Activated naive CD8-positive, alpha-beta T cell treated with anti-CD3 and anti-CD28 coated beads, Interleukin-2, amount 50 U/mL, for 24 hours (primary cell): ENCODE results near the gene DMC1.
"Not testable (repeated sequence)": the region's sequence is repeated elsewhere in the genome, so short reads cannot be mapped to it uniquely, and the experiment has no call there.

Experiments used
- ATAC-seq: fragments of 150-1000 bp; cut with Tn5 transposase; one replicate; pipeline ENCODE4 v1.10.0; 2021
- DNase-seq: peaks from one replicate; pipeline ENCODE4 v3.0.0; 2021
- H3K27ac Mint-ChIP-seq: one replicate; pipeline ENCODE4 v1.8.0; 2021; ENCODE audit warnings: mild to moderate bottlenecking, mixed read lengths
- H3K27me3 Mint-ChIP-seq: one replicate; pipeline ENCODE4 v1.8.0; 2021; ENCODE audit warnings: mixed read lengths
- H3K36me3 Mint-ChIP-seq: one replicate; pipeline ENCODE4 v1.8.0; 2021; ENCODE audit warnings: low read depth, mixed read lengths
- H3K4me1 Mint-ChIP-seq: one replicate; pipeline ENCODE4 v1.8.0; 2021; ENCODE audit warnings: mixed read lengths
- H3K4me3 Mint-ChIP-seq: one replicate; pipeline ENCODE4 v1.8.0; 2021; ENCODE audit warnings: mild to moderate bottlenecking, moderate library complexity, mixed read lengths
- H3K9me3 Mint-ChIP-seq: one replicate; pipeline ENCODE4 v1.8.0; 2021; ENCODE audit warnings: mixed read lengths

DMC1 gene

GRCh38 chr22:38481162-38481870, 88.7 kb downstream of the DMC1 start:
- peak overlapping the region; percentile 72 for H3K27ac Mint-ChIP-seq
- no peaks in the 10 kb centered on the region for H3K27me3 Mint-ChIP-seq
- peaks cover 50% of the 10 kb centered on the region for H3K36me3 Mint-ChIP-seq
- H3K4me3 Mint-ChIP-seq, result no peak overlapping the region
- ATAC-seq (no peak), DNase-seq (no peak)
- H3K9me3 Mint-ChIP-seq, result no peaks in the 10 kb centered on the region
- H3K4me1 Mint-ChIP-seq, result peaks cover 17% of the 10 kb centered on the region

- no peak overlapping the region for H3K4me3 Mint-ChIP-seq
- no peaks in the 10 kb centered on the region for H3K27me3 Mint-ChIP-seq
- ATAC-seq, result no peak
- H3K27ac Mint-ChIP-seq, result no peak overlapping the region
- no peaks in the 10 kb centered on the region for H3K9me3 Mint-ChIP-seq
- peaks cover 34% of the 10 kb centered on the region for H3K36me3 Mint-ChIP-seq
- no peak for DNase-seq
- H3K4me1 Mint-ChIP-seq, result peaks cover 9% of the 10 kb centered on the region
Observed at GRCh38 chr22:38479096-38479837, 90.7 kb downstream of the DMC1 start.

GRCh38 chr22:38477585-38477984, 92.4 kb downstream of the DMC1 start:
- ATAC-seq (no peak), DNase-seq (no peak)
- Mint-ChIP-seq H3K9me3 (no peaks in the 10 kb centered on the region), H3K36me3 (peaks cover 17% of the 10 kb centered on the region), H3K27me3 (no peaks in the 10 kb centered on the region), H3K4me3 (no peak overlapping the region), H3K27ac (no peak overlapping the region), H3K4me1 (no peaks in the 10 kb centered on the region)

DNA sequence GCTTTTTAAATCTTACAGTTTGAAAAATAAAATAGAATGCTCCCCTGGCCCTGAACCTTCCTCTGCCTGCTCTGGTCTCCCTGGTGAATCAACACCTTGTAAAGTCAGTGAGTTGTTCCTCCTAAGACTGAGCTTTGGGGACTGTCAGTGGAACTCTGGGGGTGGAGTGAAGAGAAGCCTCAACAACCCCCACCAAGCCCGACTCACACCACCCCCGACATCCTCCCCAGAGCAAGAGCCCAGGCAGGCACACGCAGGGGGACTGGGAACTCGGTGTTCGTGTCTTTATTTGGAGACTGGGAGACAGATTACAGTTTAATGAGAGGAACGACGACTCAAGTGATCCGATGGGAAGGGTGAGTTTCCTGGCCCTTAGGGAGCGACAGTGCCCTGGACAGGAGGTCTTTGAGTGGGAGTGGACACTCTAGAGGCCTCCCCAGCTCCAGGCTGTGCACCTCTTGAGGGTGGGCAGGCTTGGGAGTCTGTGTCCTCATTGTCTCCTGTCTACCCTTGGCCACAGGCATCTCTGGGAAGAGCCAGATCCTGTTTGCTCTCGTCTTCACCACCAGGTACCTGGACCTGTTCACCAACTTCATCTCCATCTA, 95.9 kb downstream of the DMC1 start:
- H3K4me3 Mint-ChIP-seq, result no peak overlapping the region
- H3K9me3 Mint-ChIP-seq, result no peaks in the 10 kb centered on the region
- H3K4me1 Mint-ChIP-seq, result no peaks in the 10 kb centered on the region
- H3K36me3 Mint-ChIP-seq, result no peaks in the 10 kb centered on the region
- peaks cover 2% of the 10 kb centered on the region for H3K27me3 Mint-ChIP-seq
- H3K27ac Mint-ChIP-seq, result no peak overlapping the region
- no peak for DNase-seq
- ATAC-seq, result no peak

GRCh38 chr22:38471237-38471636, 98.7 kb downstream of the DMC1 start:
- DNase-seq (no peak), ATAC-seq (no peak)
- no peaks in the 10 kb centered on the region for H3K36me3 Mint-ChIP-seq
- no peak overlapping the region for H3K4me3 Mint-ChIP-seq
- peaks cover 8% of the 10 kb centered on the region for H3K4me1 Mint-ChIP-seq
- H3K27ac Mint-ChIP-seq, result no peak overlapping the region
- no peaks in the 10 kb centered on the region for H3K9me3 Mint-ChIP-seq
- peaks cover 17% of the 10 kb centered on the region for H3K27me3 Mint-ChIP-seq

DNA sequence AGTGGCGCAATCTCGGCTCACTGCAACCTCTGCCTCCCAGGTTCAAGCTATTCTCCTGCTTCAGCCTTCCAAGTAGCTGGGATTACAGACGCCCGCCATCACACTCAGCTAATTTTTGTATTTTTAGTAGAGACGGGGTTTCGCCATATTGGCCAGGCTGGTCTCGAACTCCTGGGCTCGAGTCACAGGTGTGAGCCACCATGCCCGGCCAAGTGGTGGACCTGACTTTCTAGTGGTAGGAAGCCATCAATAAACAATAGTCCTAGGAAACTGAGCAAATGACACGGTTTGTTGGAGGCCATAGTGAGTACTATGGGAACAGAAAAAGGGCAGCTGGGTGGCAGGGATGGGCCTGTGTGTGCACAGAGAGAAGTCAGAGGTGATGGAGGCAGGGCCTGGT, 99.8 kb downstream of the DMC1 start:
- not testable (repeated sequence) for H3K4me1 Mint-ChIP-seq, H3K9me3 Mint-ChIP-seq, DNase-seq, ATAC-seq, H3K36me3 Mint-ChIP-seq, H3K27ac Mint-ChIP-seq, H3K4me3 Mint-ChIP-seq
- peaks cover 26% of the 10 kb centered on the region for H3K27me3 Mint-ChIP-seq

GRCh38 chr22:38469306-38469781, 100.6 kb downstream of the DMC1 start:
- no peaks in the 10 kb centered on the region for H3K9me3 Mint-ChIP-seq
- no peak for ATAC-seq
- H3K27me3 Mint-ChIP-seq, result peaks cover 30% of the 10 kb centered on the region
- H3K36me3 Mint-ChIP-seq, result no peaks in the 10 kb centered on the region
- H3K27ac Mint-ChIP-seq, result no peak overlapping the region
- DNase-seq, result no peak
- H3K4me1 Mint-ChIP-seq, result peaks cover 8% of the 10 kb centered on the region
- no peak overlapping the region for H3K4me3 Mint-ChIP-seq
